Measurements from ENCODE around the gene ZNF554. TPM values are rescaled to one million over a fixed set of nuclear protein-coding genes. Genes with fewer than 3 reads are reported as not detected.
"Not testable (repeated sequence)": the region's sequence is repeated elsewhere in the genome, so short reads cannot be mapped to it uniquely, and the experiment has no call there.

ZNF554 gene
- total RNA-seq, 1 donor from 2014 or later = 4.2 TPM

DNA sequence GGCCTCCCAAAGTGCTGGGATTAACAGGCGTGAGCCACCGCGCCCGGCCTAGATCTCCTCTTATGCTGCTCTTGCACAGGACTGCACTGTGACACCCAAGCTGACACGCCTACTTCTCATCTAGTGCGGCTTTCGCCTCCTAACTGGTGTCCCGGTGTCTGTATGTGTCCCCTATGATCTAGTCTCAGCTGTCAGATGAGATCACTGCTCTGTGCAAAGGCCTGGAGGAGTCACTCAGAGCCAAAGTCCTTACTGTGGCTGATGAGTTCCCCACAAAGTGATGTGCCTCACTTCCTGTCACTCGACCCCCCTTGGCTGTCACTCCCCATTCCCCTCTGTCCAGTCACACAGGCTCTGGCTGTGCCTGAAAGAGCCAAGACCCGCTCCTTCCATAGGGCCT is 50.0 kb downstream of the ZNF554 start:
- no peaks in the 10 kb centered on the region for H3K36me3 ChIP-seq
- no peaks in the 10 kb centered on the region for H3K9me3 ChIP-seq (replicated peaks)
- no peaks in the 10 kb centered on the region for H3K4me1 ChIP-seq
- no peak for DNase-seq
- H3K4me3 ChIP-seq = no peak overlapping the region
- intact Hi-C loops (cut with micrococcal nuclease) = loop anchor here (10.0 kb wide), 1 partner anchor 225 kb away; no protein-coding TSS in a partner anchor
- TF ChIP-seq, protein P1, sequence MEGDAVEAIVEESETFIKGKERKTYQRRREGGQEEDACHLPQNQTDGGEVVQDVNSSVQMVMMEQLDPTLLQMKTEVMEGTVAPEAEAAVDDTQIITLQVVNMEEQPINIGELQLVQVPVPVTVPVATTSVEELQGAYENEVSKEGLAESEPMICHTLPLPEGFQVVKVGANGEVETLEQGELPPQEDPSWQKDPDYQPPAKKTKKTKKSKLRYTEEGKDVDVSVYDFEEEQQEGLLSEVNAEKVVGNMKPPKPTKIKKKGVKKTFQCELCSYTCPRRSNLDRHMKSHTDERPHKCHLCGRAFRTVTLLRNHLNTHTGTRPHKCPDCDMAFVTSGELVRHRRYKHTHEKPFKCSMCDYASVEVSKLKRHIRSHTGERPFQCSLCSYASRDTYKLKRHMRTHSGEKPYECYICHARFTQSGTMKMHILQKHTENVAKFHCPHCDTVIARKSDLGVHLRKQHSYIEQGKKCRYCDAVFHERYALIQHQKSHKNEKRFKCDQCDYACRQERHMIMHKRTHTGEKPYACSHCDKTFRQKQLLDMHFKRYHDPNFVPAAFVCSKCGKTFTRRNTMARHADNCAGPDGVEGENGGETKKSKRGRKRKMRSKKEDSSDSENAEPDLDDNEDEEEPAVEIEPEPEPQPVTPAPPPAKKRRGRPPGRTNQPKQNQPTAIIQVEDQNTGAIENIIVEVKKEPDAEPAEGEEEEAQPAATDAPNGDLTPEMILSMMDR (IDR thresholded peaks at IDR 0.05; ENCODE audit: borderline replicate concordance) = no peak
- H3K27ac ChIP-seq (replicated peaks) = no peak overlapping the region
- H3K27me3 ChIP-seq (ENCODE audit: low read depth) = no peaks in the 10 kb centered on the region

DNA sequence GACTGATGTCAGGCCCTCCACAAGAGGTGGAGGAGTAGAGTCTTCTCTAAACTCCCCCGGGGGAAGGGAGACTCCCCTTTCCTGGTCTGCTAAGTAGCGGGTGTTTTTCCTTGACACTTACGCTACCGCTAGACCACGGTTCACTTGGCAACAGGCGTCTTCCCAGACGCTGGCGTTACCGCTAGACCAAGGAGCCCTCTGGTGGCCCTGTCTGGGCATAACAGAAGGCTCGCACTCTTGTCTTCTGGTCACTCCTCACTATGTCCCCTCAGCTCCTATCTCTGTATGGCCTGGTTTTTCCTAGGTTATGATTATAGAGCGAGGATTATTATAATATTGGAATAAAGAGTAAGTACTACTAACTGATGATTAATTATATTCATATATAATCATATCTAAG is 52.5 kb downstream of the ZNF554 start:
- H3K27me3 ChIP-seq (ENCODE audit: low read depth); H3K4me3 ChIP-seq; H3K27ac ChIP-seq (replicated peaks); H3K36me3 ChIP-seq; DNase-seq; H3K4me1 ChIP-seq: not testable (repeated sequence)
- TF ChIP-seq, protein P1 (IDR thresholded peaks at IDR 0.05; ENCODE audit: borderline replicate concordance) = peak; percentile 33
- H3K9me3 ChIP-seq (replicated peaks) = peaks cover 18% of the 10 kb centered on the region
- intact Hi-C loops (cut with micrococcal nuclease) = loop anchor here (10.0 kb wide), 1 partner anchor 227 kb away; no protein-coding TSS in a partner anchor

DNA sequence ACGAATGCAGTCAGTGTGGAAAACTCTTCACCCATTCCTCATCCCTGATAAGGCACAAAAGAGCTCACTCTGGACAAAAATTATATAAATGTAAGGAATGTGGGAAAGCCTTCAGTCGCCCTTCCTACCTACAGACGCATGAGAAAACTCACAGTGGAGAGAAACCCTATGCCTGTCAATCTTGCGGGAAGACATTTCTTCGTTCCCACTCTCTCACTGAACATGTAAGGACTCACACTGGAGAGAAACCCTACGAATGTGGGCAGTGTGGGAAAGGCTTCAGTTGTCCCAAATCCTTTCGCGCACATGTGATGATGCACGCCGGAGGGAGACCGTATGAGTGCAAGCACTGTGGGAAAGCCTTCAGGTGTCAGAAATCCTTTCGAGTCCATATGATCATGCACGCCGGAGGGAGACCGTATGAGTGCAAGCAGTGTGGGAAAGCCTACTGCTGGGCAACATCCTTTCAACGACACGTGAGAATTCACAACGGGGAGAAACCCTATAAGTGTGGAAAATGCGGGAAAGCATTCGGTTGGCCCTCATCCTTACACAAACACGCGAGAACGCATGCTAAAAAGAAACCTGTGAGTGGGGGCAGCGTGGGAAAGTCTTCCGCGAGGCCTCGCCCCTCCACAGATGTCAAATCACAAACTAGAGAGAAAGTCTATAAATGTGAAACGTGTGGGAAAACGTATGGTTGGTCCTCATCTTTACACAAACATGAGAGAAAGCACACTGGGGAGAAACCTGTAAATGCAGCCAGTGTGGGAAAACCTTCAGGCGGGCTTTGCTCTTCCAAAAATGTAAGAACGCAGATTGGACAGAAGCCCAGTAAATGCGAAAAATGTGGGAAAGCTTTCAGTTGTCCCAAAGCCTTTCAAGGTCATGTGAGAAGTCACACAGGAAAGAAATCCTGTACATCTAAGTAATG is 58.0 kb downstream of the ZNF554 start:
- Histone ChIP-seq H3K27ac (replicated peaks) (no peak overlapping the region), H3K36me3 (no peaks in the 10 kb centered on the region), H3K4me1 (no peaks in the 10 kb centered on the region), H3K9me3 (replicated peaks) (peaks cover 39% of the 10 kb centered on the region), H3K27me3 (ENCODE audit: low read depth) (no peaks in the 10 kb centered on the region), H3K4me3 (no peak overlapping the region)
- TF ChIP-seq, protein P1 (IDR thresholded peaks at IDR 0.05; ENCODE audit: borderline replicate concordance) = no peak
- DNase-seq = no peak
- intact Hi-C loops (cut with micrococcal nuclease) = loop anchor here (10.0 kb wide), 1 partner anchor 233 kb away; no protein-coding TSS in a partner anchor

DNA sequence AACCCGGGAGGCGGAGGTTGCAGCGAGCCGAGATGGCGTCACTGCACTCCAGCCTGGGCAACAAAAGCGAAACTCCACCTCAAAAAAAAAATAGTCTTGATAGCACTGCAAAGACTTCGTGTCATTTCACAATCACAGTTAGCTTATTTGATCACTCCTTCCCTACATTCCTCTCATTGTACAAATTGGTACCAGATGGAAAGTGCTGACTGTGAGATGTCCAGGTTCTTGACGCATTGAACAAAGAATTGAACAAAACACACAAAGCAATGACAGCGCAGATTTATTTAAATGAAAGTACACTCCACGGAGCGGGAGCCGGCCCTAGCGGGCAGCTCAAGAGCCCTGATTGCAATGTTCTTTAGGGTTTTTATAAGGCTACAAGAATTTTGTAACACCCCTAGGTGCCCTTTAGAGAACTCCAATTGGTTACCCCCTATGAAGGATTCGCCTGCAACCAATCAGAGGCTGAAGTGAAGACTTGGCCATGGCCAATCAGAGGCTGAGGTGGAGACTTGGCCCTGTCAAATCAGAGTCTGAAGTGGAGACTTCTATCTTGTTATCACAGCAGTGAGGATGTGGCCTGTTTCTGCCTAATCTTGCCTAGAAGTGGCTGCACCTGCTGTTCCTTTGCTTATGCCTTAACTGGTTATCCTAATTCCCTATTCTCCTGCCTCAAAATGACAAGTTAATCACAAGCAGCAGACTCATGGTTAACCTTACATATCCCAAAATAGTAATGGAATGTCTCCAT is 64.2 kb downstream of the ZNF554 start:
- Histone ChIP-seq H3K27ac (replicated peaks) (no peak overlapping the region), H3K36me3 (no peaks in the 10 kb centered on the region), H3K27me3 (ENCODE audit: low read depth) (no peaks in the 10 kb centered on the region), H3K4me3 (no peak overlapping the region), H3K9me3 (replicated peaks) (peaks cover 5% of the 10 kb centered on the region), H3K4me1 (no peaks in the 10 kb centered on the region)
- TF ChIP-seq, protein P1 (IDR thresholded peaks at IDR 0.05; ENCODE audit: borderline replicate concordance) = no peak
- intact Hi-C loops (cut with micrococcal nuclease) = no loop called here
- no peak for DNase-seq

DNA sequence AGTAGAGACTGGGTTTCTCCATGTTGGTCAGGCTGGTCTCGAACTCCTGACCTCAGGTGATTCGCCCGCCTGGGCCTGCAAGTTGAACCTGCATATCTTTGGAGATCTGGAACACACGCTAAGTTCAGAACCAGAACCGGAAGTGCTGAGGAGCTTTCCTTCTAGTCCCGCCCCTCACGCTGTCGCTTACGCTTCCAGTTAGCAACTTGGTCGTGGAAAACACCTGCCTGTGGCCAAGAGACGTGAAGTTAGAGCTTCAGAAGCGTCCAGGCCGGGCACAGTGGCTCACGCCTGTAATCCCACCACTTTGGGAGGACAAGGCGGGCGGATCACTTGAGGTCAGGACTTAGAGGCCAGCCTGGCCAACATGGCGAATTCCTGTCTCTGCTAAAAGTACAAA is 66.1 kb downstream of the ZNF554 start:
- H3K4me3 ChIP-seq = no peak overlapping the region
- H3K36me3 ChIP-seq = no peaks in the 10 kb centered on the region
- TF ChIP-seq, protein P1 (IDR thresholded peaks at IDR 0.05; ENCODE audit: borderline replicate concordance) = no peak
- intact Hi-C loops (cut with micrococcal nuclease) = no loop called here
- H3K9me3 ChIP-seq (replicated peaks) = no peaks in the 10 kb centered on the region
- no peaks in the 10 kb centered on the region for H3K27me3 ChIP-seq (ENCODE audit: low read depth)
- H3K27ac ChIP-seq (replicated peaks) = no peak overlapping the region
- no peak for DNase-seq
- H3K4me1 ChIP-seq = no peaks in the 10 kb centered on the region

Other genes with a start within 250 kb of the ZNF554 start
- gene GNG7, start 117.2 kb upstream of the ZNF554 start, total RNA-seq = 46.6 TPM
- 195 TPM for gene DIRAS1, start 98.5 kb upstream of the ZNF554 start, total RNA-seq
- gene SLC39A3, start 79.9 kb upstream of the ZNF554 start, total RNA-seq = 22.6 TPM
- gene SGTA, start 36.6 kb upstream of the ZNF554 start, total RNA-seq = 72.6 TPM
- 60.9 TPM for gene THOP1, start 34.4 kb upstream of the ZNF554 start, total RNA-seq
- 8.9 TPM for gene ZNF555, start 21.6 kb downstream of the ZNF554 start, total RNA-seq
- not detected for gene ZNF556, start 47.5 kb downstream of the ZNF554 start, total RNA-seq
- gene ZNF57, start 81.1 kb downstream of the ZNF554 start, total RNA-seq = 3.2 TPM
- 1.6 TPM for gene ZNF77, start 125.1 kb downstream of the ZNF554 start, total RNA-seq
- 1.3 TPM for gene TLE6, start 157.7 kb downstream of the ZNF554 start, total RNA-seq
- gene TLE2, start 209.4 kb downstream of the ZNF554 start, total RNA-seq = 53.2 TPM
- gene TLE5, start 242.6 kb downstream of the ZNF554 start, total RNA-seq = 799 TPM